ENCODE data around the gene TNS1. TPM values are rescaled to one million over a fixed set of nuclear protein-coding genes. Genes with fewer than 3 reads are reported as not detected.

Gene TNS1
- total RNA-seq, 1 experiment from 2014 or later: 3.4 TPM

DNA sequence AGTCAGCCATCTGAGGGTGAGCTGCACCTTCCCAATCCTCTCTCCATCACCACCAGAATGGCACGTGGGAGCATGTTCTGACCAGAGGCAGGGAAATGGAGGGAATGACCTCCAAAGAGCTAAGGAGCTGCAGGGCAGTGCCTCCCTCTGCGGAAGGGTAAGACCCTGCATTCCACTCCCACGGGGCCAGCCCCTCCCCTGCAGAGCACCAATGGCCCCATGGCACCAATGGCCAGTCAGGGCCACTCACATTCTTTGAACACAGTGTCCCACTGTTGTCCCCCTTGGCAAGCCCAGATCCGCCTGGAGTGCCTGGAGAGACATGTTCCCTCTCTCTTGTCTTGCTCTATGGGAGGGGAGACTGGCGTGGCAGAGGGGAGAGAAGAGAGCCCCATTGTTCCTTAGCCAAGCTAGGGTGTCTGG is 164.4 kb downstream of the TNS1 start:
- no peak for DNase-seq
- no peak overlapping the region for H3K23ac ChIP-seq (ENCODE audit: insufficient read length, low read depth, low read length)
- H3K27ac ChIP-seq (ENCODE audit: insufficient read length, low read depth, low read length): no peak overlapping the region
- H3T11ph ChIP-seq (ENCODE audit: low read length): no peak overlapping the region
- H3K9me3 ChIP-seq (ENCODE audit: control insufficient read depth, low read depth, low read length): no peaks in the 10 kb centered on the region
- H3K9ac ChIP-seq (ENCODE audit: extremely low read depth, insufficient read length, low read length): no peak overlapping the region
- H2BK5ac ChIP-seq (ENCODE audit: insufficient read length, low read length): no peak overlapping the region
- no peak overlapping the region for H2BK12ac ChIP-seq (ENCODE audit: insufficient read length, low read depth, low read length)
- no peak overlapping the region for H3K56ac ChIP-seq (ENCODE audit: insufficient read length, low read depth, low read length)
- H3K4me3 Mint-ChIP-seq: no peak overlapping the region
- H3K14ac ChIP-seq (ENCODE audit: insufficient read depth, low read length): no peak overlapping the region
- H3K23me2 ChIP-seq (ENCODE audit: insufficient read length, low read depth, low read length, poor library complexity, severe bottlenecking): no peaks in the 10 kb centered on the region
- no peak overlapping the region for H4K5ac ChIP-seq (ENCODE audit: insufficient read length, low read depth, low read length)
- H3K4me1 Mint-ChIP-seq: peaks cover 22 to 27% of the 10 kb centered on the region in 2 experiments
- H2AK5ac ChIP-seq (ENCODE audit: insufficient read length, low read length): no peak overlapping the region
- H3K79me2 ChIP-seq (ENCODE audit: insufficient read depth, low read length): no peaks in the 10 kb centered on the region
- H4K8ac ChIP-seq (replicated peaks; ENCODE audit: insufficient read length, low read depth, low read length): no peak overlapping the region
- H2BK20ac ChIP-seq (ENCODE audit: low read depth, low read length, poor library complexity, severe bottlenecking): no peak overlapping the region
- H2BK15ac ChIP-seq (ENCODE audit: low read depth, low read length): no peak overlapping the region
- no peaks in the 10 kb centered on the region; a peak in 1 of 5 replicates for H3K9me3 Mint-ChIP-seq
- no peak overlapping the region for H2BK120ac ChIP-seq (ENCODE audit: low read depth, low read length, poor library complexity, severe bottlenecking)
- WGBS (ENCODE audit: extremely low coverage, insufficient read length, low lambda C conversion rate): no CpG with 5 or more reads among the region's 5 CpGs
- H2AFZ ChIP-seq (ENCODE audit: low read length): no peak overlapping the region
- H4K20me1 ChIP-seq (ENCODE audit: control insufficient read depth, insufficient read depth, insufficient read length): no peaks in the 10 kb centered on the region
- TF ChIP-seq, protein P1, sequence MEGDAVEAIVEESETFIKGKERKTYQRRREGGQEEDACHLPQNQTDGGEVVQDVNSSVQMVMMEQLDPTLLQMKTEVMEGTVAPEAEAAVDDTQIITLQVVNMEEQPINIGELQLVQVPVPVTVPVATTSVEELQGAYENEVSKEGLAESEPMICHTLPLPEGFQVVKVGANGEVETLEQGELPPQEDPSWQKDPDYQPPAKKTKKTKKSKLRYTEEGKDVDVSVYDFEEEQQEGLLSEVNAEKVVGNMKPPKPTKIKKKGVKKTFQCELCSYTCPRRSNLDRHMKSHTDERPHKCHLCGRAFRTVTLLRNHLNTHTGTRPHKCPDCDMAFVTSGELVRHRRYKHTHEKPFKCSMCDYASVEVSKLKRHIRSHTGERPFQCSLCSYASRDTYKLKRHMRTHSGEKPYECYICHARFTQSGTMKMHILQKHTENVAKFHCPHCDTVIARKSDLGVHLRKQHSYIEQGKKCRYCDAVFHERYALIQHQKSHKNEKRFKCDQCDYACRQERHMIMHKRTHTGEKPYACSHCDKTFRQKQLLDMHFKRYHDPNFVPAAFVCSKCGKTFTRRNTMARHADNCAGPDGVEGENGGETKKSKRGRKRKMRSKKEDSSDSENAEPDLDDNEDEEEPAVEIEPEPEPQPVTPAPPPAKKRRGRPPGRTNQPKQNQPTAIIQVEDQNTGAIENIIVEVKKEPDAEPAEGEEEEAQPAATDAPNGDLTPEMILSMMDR (conservative IDR thresholded peaks at IDR 0.05): no peak
- H3K27ac Mint-ChIP-seq: 0 out of 7 replicates have a peak overlapping the region, but pooled peaks of 1 of the 3 experiments have one; percentile 39
- H3K27me3 ChIP-seq (ENCODE audit: insufficient read depth, low read length): no peaks in the 10 kb centered on the region
- no peak overlapping the region for H3K4ac ChIP-seq (ENCODE audit: low read depth, low read length)
- no peak overlapping the region for H3K4me2 ChIP-seq (ENCODE audit: insufficient read depth, insufficient read length, low read length)
- no peak overlapping the region for H3K18ac ChIP-seq (ENCODE audit: insufficient read length, low read depth, low read length)
- H3K4me1 ChIP-seq (ENCODE audit: insufficient read depth, low read length): no peaks in the 10 kb centered on the region
- H3K36me3 Mint-ChIP-seq (ENCODE audit: insufficient read depth in 1 of 3, low read depth in 3 of 3): peaks cover 0 to 8% (median 7%) of the 10 kb centered on the region in 3 experiments; a peak in 5 of 7 replicates
- no peaks in the 10 kb centered on the region for H3K79me1 ChIP-seq (ENCODE audit: insufficient read depth, low read depth, low read length, poor library complexity, severe bottlenecking)
- no peak overlapping the region for H4K91ac ChIP-seq (ENCODE audit: insufficient read length, low read depth, low read length)
- peaks cover 19% of the 10 kb centered on the region for H3K27me3 Mint-ChIP-seq (ENCODE audit: low read depth)
